DMS53 treated with DMSO at 0.1 percent for 48 hours (cell line): Measurements from ENCODE around the gene GAS2L2.
"Not testable (repeated sequence)": the region's sequence is repeated elsewhere in the genome, so short reads cannot be mapped to it uniquely, and the experiment has no call there.

Source experiments
- DNase-seq: peaks from one replicate; lab custom pipeline; 2025; ENCODE audit not compliant: unreplicated experiment; lab: John Stamatoyannopoulos, UW

GAS2L2 gene

DNA sequence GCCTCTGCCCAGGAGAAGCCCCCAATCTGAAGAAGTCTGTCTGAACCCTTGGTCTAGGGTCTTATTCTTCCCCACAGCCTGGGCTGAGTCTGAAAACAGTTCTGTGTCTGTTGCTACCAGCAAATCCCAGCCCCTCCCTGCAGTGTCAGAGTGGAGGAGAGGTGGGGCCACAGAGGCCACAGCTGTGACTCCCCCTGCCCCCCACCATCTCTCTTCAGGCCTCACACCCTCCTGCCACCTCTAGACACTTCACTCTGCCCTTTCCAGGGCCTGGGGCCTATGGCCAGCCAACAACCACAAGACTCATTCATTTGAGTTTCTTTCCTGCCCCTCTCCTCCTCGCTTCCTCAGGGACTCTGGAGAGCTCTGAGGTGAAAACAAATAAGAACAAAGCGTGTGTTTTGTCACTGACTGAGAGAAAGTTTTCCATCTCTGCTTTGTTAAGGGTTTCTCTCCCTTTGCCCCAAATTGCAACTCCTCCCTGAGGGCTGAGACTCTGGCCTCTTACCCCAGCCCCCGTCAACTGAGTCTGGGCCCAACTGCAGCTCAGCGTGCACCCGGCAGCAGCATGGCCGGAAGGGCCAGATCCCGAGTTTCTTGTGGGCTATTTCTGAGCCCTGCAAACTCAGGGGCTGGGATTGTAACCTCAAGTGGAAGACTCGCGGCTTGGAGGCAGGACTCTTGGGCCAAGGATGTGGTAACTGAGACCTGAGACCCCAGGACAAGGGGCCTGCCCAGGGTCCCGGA, 20.8 kb upstream of the GAS2L2 start:
- no peak for DNase-seq

GRCh38 chr17:35773129-35773528, 20.1 kb upstream of the GAS2L2 start:
- DNase-seq, result no peak

- no peak for DNase-seq
Measured at GRCh38 chr17:35769895-35770486, 17.0 kb upstream of the GAS2L2 start.

GRCh38 chr17:35768797-35769196, 15.8 kb upstream of the GAS2L2 start:
- no peak for DNase-seq

DNA sequence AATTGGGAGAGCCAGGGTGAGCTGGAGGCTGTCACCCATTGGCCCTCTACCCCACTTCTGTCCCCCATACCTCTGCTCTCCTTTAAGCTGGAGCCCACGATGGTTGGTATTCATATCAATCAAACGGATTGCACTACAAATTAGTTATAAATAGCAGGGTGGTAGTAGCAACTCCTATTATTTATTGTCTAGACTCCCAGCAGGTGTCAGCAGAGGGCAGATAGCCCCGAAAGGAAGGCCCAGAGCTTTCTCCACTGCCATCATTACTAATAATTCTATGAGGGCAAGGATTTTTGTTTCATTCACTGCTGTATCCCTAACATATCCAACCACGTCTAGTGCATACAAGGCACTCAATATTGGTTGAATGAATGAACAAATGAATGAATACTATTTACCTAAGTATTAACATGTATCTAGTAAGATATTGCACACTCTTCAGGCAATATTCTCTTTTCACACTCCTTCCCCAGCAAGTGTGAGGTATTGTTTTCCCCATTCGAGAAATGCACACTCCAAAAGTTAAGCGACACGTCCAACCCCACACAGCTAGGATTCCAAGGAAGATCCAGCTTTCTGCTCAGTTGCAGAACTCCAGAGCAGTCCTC, 14.0 kb upstream of the GAS2L2 start:
- DNase-seq, result peak; percentile 23

GRCh38 chr17:35766489-35766877, 13.4 kb upstream of the GAS2L2 start:
- DNase-seq, result no peak

- DNase-seq, result no peak
Measured at GRCh38 chr17:35765756-35766488, 12.9 kb upstream of the GAS2L2 start.

- DNase-seq, result no peak
Measured at GRCh38 chr17:35765086-35765710, 12.2 kb upstream of the GAS2L2 start.

GRCh38 chr17:35764123-35764991, 11.3 kb upstream of the GAS2L2 start:
- peak; percentile 83 for DNase-seq

DNA sequence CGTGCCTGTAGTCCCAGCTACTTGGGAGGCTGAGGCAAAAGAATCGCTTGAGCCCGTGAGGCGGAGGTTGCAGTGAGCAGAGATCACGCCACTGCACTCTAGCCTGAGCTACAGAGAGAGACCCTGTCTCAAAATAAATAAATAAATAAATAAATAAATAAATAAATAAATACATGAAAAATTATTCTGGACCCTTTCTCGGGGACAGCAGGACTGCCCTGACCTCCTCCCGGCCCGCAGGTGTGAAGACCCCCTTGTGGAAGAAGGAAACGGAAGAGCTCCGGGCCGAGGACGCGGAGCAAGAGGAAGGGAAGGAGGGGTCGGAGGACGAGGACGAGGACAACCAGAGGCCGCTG, 10.7 kb upstream of the GAS2L2 start:
- DNase-seq, result no peak

DNA sequence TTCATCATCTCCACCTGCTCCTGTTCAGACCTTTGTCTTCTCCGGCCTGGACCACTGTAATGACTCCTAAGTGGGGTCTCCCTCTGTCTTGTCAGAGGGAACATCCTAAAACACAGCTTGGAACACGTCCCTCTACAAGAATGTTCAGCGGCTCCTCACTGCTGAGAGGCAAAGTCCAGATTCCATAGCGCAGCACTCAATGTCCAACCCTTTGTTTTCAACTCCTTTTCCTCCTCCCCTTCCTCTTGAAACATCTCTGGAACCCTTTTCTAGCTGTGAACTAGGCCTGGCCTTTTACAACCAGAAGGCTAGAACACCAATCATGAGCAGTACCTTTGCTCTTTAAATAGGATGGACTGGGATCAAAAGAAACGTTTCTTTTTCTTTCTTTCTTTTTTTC, 8.6 kb upstream of the GAS2L2 start:
- no peak for DNase-seq

DNA sequence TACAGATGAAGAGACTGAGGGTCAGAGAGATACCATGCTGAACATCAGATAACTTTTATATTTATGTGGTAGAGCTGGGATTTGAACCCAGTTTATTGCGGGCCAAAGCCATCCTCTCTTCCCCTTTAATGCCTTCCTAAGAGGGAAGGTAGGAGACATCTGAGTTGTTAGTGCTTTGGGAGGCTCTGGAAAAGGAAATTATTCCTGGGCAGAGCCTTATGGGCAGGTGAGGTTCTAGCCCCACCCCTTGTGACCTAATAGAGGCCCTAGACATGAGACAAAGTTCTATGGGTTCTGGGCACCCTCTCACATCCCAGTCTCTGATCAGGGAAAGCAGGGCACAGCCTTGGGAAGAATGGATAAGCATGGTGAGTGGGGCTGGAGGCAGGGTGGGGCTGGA, 7.5 kb upstream of the GAS2L2 start, which contains the start of gene C17orf50:
Gene C17orf50 (plus strand): TSS at position 301 of the 400 bp plus-strand sequence. CDS start 55 bp downstream, at position 356.
- no peak for DNase-seq

DNA sequence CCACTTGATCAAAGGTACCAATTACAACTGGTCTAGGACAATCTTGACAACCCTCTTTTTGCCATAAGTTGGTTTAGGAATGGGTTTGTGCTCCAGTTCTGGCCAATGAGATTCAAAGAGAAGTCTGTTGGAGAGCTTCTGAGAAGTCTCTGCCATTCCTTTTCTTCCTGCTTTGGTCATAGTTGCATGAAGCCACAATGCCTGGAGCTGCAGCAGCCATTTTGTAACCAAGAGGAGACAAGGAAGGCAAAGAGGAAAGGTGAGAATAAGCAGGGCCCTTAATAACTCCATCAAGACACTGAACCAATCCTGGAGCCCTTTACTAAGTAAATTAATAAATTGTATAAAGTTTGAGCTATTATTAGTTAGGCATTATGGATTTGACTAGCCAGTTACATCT, 4.2 kb upstream of the GAS2L2 start:
- no peak for DNase-seq

DNA sequence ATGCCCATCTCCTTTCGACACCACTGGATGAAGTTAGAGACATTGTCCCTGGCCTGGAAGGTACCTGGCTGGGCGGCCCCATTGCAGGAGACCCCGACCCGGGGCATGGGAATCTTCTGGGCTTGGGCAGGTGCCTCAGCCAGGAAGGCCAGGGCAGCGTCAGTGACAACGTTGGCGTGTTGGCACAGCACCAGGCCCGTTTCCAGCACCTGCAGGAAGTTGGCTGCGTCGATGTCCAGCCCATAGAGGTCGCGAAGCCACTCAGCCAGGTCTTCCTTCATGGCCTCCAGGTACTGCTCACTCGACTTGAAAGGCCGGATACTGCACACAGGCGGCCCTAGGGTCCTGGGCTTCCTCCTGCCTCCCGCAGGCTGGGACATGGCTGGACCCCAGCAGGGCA, 568 bp downstream of the GAS2L2 start:
- peak; percentile 28 for DNase-seq

DNA sequence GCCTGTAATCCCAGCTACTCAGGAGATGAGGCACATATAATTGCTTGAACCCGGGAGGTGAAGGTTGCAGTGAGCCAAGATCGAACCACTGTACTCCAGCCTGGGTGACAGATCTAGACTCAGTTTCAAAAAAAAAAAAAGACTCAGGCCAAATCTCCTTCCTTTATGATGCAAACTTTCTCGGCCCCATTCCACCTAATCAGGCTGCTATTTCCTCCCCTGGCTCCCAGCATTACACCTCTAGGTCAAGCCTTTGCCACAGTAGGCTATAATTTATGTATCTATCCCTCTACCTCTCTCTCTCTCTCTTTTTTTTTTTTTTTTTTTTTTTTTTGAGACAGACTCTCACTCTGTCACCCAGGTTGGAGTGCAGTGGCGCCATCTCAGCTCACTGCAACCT, 1.5 kb downstream of the GAS2L2 start:
- DNase-seq, result not testable (repeated sequence)

GRCh38 chr17:35750526-35751395, 2.3 kb downstream of the GAS2L2 start:
- no peak for DNase-seq

DNA sequence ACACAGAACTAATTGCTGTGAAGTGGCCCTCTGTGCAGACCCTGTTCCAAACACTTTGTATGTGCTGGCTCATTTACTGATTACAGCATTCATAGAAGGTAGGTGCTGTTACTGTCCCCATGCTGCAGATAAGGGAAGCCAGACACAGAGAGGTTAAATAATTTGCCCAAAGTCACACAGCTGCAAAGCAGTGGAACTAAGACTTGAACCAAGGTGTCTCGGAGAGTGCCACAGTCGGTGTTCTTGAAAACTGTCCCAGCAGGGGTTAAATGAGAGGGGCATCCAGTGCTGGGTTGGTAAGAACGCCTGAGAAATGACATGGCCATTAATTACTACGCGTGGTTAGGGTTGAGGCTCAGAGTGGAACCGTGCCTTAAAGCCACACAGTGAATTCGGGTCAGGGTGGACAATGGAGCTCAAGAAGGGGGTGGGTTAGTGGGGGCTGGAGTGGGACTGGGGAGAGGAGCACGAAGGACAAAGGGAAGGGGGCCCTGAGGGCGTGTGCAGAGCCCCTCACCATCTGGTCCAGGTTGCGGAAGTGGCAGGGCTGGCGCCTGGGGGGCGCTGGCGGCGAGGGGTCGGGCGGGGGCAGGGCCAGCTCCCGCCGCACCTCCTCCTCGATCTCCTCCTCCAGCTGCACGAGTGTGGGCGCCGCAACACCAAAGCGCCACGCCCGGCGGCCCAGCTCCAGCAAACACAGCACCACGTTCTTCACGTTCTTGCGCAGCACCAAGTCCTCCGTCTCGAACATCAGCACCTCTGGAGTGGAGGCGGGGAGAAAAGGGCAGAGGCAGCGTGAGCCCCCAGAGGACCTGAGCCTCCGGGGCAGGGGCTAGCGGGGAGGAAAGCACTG, 3.3 kb downstream of the GAS2L2 start:
- no peak for DNase-seq

DNA sequence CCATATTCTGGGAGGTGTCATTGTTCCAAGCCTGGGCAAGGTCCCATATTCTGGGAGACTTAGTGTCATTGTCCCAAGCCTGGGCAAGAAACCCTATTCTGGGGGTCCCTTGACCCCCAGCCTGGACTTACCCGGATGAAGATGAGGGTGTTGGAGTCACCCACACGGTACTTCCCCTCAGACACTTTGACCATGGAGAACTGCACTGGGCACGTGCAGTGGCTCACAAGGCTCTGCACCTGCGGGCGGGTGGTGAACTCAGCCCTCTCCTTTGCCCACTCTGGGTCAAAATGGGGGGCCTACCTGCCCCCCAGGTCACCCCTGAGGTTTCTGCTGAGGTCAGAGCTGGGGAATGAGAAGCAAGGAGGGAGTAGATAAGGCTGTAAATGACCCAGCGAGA, 4.1 kb downstream of the GAS2L2 start:
- DNase-seq, result no peak
